ENCODE data around the gene ETV3L. TPM values are rescaled to one million over a fixed set of nuclear protein-coding genes. Genes with fewer than 3 reads are reported as not detected.

ETV3L gene
- total RNA-seq, 2 donors from 2014 or later = not detected

DNA sequence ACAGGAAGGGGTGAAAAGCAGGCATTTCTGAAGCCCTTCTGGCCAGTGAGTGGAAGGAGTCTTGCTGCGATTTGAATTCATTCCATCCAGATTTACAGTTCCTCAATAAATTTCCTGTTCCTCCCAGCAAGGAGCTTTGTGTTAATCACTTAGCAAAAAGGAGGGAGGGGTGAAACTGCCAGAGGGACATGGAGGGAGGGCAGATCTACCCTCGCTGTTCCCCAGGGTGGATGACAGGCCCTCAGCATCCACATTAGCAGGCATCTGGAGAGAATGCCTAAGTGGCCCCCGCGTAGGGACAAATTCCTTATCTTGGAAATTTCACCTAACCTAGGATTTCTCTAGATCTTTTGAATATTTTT is 37.4 kb upstream of the ETV3L start:
- TF ChIP-seq, protein P1, sequence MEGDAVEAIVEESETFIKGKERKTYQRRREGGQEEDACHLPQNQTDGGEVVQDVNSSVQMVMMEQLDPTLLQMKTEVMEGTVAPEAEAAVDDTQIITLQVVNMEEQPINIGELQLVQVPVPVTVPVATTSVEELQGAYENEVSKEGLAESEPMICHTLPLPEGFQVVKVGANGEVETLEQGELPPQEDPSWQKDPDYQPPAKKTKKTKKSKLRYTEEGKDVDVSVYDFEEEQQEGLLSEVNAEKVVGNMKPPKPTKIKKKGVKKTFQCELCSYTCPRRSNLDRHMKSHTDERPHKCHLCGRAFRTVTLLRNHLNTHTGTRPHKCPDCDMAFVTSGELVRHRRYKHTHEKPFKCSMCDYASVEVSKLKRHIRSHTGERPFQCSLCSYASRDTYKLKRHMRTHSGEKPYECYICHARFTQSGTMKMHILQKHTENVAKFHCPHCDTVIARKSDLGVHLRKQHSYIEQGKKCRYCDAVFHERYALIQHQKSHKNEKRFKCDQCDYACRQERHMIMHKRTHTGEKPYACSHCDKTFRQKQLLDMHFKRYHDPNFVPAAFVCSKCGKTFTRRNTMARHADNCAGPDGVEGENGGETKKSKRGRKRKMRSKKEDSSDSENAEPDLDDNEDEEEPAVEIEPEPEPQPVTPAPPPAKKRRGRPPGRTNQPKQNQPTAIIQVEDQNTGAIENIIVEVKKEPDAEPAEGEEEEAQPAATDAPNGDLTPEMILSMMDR (IDR thresholded peaks at IDR 0.05) = no peak
- TF ChIP-seq POLR2A (IDR thresholded peaks at IDR 0.05) = no peak
- intact Hi-C loops (cut with DNase I) = no loop called here
- Histone ChIP-seq H3K27ac (peak overlapping the region in 2 of 4 donors; percentile 92), H3K4me1 (peaks cover 26% of the 10 kb centered on the region), H3K36me3 (replicated peaks in 1 of 2; ENCODE audit: insufficient read depth in 1 of 2, low read depth in 2 of 2) (peaks cover 0 to 17% of the 10 kb centered on the region in 2 donors), H3K9me3 (no peaks in the 10 kb centered on the region), H3K4me3 (peak overlapping the region in 1 of 2 donors; percentile 96), H3K27me3 (no peaks in the 10 kb centered on the region)
- DNase-seq = no peak
- 10 to 12% methylated on average over 4 of the region's 4 CpGs for WGBS, 2 donors
- ATAC-seq = no peak

GRCh38 chr1:157136133-157136532 is 36.5 kb upstream of the ETV3L start:
- ATAC-seq = no peak
- Histone ChIP-seq H3K27me3 (no peaks in the 10 kb centered on the region), H3K4me1 (peaks cover 26% of the 10 kb centered on the region), H3K36me3 (replicated peaks in 1 of 2; ENCODE audit: insufficient read depth in 1 of 2, low read depth in 2 of 2) (peaks cover 0 to 21% of the 10 kb centered on the region in 2 donors), H3K9me3 (no peaks in the 10 kb centered on the region), H3K4me3 (no peak overlapping the region), H3K27ac (no peak overlapping the region)
- 45 to 48% methylated on average over 4 of the region's 4 CpGs for WGBS, 2 donors
- intact Hi-C loops (cut with DNase I) = no loop called here
- TF ChIP-seq, protein P1 (IDR thresholded peaks at IDR 0.05) = no peak
- no peak for TF ChIP-seq POLR2A (IDR thresholded peaks at IDR 0.05)
- no peak for DNase-seq

DNA sequence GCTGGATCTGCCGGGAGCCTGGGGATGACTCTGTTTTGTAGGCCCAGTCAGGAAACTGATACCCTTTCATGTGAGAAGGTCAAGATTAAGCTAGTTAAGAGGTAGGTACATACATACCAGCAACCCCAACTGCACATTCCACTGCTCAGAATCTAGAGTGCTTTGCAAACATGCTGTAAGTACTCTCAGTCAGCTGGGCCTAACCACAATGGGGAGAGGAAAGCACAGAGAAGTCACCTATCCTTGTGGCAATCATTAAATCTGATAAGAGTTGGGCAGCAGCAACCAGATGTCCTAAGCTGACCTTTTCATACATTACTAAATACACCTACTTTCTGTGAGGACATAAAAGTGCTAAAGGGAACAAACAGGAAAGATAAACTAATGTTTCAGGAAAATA is 36.0 kb upstream of the ETV3L start:
- Histone ChIP-seq H3K9me3 (no peaks in the 10 kb centered on the region), H3K4me3 (no peak overlapping the region), H3K4me1 (peaks cover 26% of the 10 kb centered on the region), H3K27ac (no peak overlapping the region), H3K27me3 (no peaks in the 10 kb centered on the region), H3K36me3 (replicated peaks in 1 of 2; ENCODE audit: insufficient read depth in 1 of 2, low read depth in 2 of 2) (peaks cover 0 to 21% of the 10 kb centered on the region in 2 donors)
- 45 to 60% methylated on average over 1 of the region's 1 CpG for WGBS, 2 donors
- TF ChIP-seq POLR2A (IDR thresholded peaks at IDR 0.05) = no peak
- TF ChIP-seq, protein P1 (IDR thresholded peaks at IDR 0.05) = no peak
- intact Hi-C loops (cut with DNase I) = no loop called here
- no peak for DNase-seq
- ATAC-seq = no peak

- Histone ChIP-seq H3K9me3 (no peaks in the 10 kb centered on the region), H3K4me1 (peaks cover 26% of the 10 kb centered on the region), H3K4me3 (no peak overlapping the region), H3K27ac (no peak overlapping the region), H3K36me3 (replicated peaks in 1 of 2; ENCODE audit: insufficient read depth in 1 of 2, low read depth in 2 of 2) (peaks cover 0 to 23% of the 10 kb centered on the region in 2 donors), H3K27me3 (no peaks in the 10 kb centered on the region)
- DNase-seq (no peak), ATAC-seq (no peak)
- no peak for TF ChIP-seq POLR2A (IDR thresholded peaks at IDR 0.05)
- TF ChIP-seq, protein P1 (IDR thresholded peaks at IDR 0.05) = no peak
- intact Hi-C loops (cut with DNase I) = no loop called here
- 93 to 94% methylated on average over 2 of the region's 2 CpGs for WGBS, 2 donors
Measured at GRCh38 chr1:157135070-157135469, 35.5 kb upstream of the ETV3L start.

DNA sequence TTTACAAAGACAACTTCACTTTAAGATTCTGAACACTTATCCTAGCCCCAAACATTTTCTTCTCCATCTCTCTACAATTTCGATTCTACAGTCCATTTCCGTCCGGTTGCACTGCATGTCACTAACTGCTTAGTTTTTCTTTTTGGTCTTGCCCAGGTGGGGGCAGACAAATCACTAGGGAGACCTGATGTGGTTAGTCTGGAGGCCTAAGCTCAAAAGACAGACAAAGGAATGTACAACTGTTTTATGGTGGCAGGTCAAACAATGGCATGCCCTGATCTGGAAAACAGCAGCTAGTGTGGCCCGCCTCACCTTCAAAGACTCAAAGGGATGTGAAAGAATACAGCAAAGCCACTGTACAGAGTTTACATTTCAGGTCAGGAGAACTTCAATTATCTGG is 34.8 kb upstream of the ETV3L start:
- H3K36me3 ChIP-seq (replicated peaks in 1 of 2; ENCODE audit: insufficient read depth in 1 of 2, low read depth in 2 of 2) = peaks cover 0 to 24% of the 10 kb centered on the region in 2 donors
- no peak overlapping the region for H3K27ac ChIP-seq
- intact Hi-C loops (cut with DNase I) = no loop called here
- no peak for DNase-seq
- no peak for ATAC-seq
- peaks cover 26% of the 10 kb centered on the region for H3K4me1 ChIP-seq
- H3K9me3 ChIP-seq = no peaks in the 10 kb centered on the region
- H3K4me3 ChIP-seq = no peak overlapping the region
- no peak for TF ChIP-seq POLR2A (IDR thresholded peaks at IDR 0.05)
- TF ChIP-seq, protein P1 (IDR thresholded peaks at IDR 0.05) = no peak
- WGBS, 2 donors = 94 to 99% methylated on average over 4 of the region's 4 CpGs
- no peaks in the 10 kb centered on the region for H3K27me3 ChIP-seq

Data from body of pancreas (tissue), 4 donors.